GM10248 (cell line): ENCODE data around the gene LTK.

Source experiments
- CTCF ChIA-PET: fragments of 300-600 bp; sonication (Branson Sonifier 250); formaldehyde crosslinking; extraction: SDS; loops from one replicate; lab custom pipeline; 2021; ENCODE audit warnings: antibody characterized with exemption; lab: Yijun Ruan, JAX
- POLR2A ChIA-PET: fragments of 350-650 bp; sonication (Branson Sonifier 250); formaldehyde crosslinking; extraction: SDS; loops from one replicate; lab custom pipeline; 2020; ENCODE audit warnings: antibody characterized with exemption; lab: Yijun Ruan, JAX
- DNase-seq: peaks from one replicate; pipeline ENCODE4 v3.0.0; 2012; ENCODE audit errors: extremely low spot score
- TF ChIP-seq, protein P1 (sequence below): IDR thresholded peaks from 2 replicates; pipeline ENCODE4 v1.5.1; 2012; ENCODE audit warnings: mild to moderate bottlenecking, low read depth; ENCODE audit errors: extremely low read depth, missing control alignments, control extremely low read depth

Gene LTK

GRCh38 chr15:41553731-41554130 lies 40.1 kb upstream of the LTK start:
- TF ChIP-seq, protein P1, sequence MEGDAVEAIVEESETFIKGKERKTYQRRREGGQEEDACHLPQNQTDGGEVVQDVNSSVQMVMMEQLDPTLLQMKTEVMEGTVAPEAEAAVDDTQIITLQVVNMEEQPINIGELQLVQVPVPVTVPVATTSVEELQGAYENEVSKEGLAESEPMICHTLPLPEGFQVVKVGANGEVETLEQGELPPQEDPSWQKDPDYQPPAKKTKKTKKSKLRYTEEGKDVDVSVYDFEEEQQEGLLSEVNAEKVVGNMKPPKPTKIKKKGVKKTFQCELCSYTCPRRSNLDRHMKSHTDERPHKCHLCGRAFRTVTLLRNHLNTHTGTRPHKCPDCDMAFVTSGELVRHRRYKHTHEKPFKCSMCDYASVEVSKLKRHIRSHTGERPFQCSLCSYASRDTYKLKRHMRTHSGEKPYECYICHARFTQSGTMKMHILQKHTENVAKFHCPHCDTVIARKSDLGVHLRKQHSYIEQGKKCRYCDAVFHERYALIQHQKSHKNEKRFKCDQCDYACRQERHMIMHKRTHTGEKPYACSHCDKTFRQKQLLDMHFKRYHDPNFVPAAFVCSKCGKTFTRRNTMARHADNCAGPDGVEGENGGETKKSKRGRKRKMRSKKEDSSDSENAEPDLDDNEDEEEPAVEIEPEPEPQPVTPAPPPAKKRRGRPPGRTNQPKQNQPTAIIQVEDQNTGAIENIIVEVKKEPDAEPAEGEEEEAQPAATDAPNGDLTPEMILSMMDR: no peak
- no peak for DNase-seq
- ChIA-PET POLR2A (no interaction called here), CTCF (interaction anchor here (1.1 to 1.4 kb wide), 2 partner anchors 219 to 258 kb away, joined by 4 read pairs; no protein-coding TSS in a partner anchor)

- no peak for DNase-seq
- ChIA-PET POLR2A (no interaction called here), CTCF (interaction anchor here (1.5 kb wide), 1 partner anchor 11 kb away, joined by 4 read pairs; no protein-coding TSS in a partner anchor)
- TF ChIP-seq, protein P1: no peak
Observed at GRCh38 chr15:41550066-41550775, 36.6 kb upstream of the LTK start.

- POLR2A ChIA-PET: no interaction called here
- TF ChIP-seq, protein P1: no peak
- CTCF ChIA-PET: interaction anchor here (6.2 kb wide), 1 partner anchor 11 kb away, joined by 35 read pairs; no protein-coding TSS in a partner anchor
- no peak for DNase-seq
Observed at GRCh38 chr15:41546851-41547786, 33.5 kb upstream of the LTK start.

- no peak for DNase-seq
- TF ChIP-seq, protein P1: no peak
- ChIA-PET POLR2A (interaction anchor here (0.6 kb wide), 1 partner anchor 742 kb away, joined by 3 read pairs; no protein-coding TSS in a partner anchor), CTCF (interaction anchor here (2.6 to 6.2 kb wide), 2 partner anchors 12 to 79 kb away, joined by 9 to 35 read pairs; no protein-coding TSS in a partner anchor)
Observed at GRCh38 chr15:41545218-41545617, 31.6 kb upstream of the LTK start.

- no peak for DNase-seq
- POLR2A ChIA-PET: interaction anchor here (0.6 kb wide), 1 partner anchor 743 kb away, joined by 3 read pairs; no protein-coding TSS in a partner anchor
- TF ChIP-seq, protein P1: no peak
- CTCF ChIA-PET: interaction anchor here (2.6 to 6.2 kb wide), 2 partner anchors 13 to 79 kb away, joined by 9 to 35 read pairs; no protein-coding TSS in a partner anchor
Observed at GRCh38 chr15:41544650-41545015, 31.0 kb upstream of the LTK start.

DNA sequence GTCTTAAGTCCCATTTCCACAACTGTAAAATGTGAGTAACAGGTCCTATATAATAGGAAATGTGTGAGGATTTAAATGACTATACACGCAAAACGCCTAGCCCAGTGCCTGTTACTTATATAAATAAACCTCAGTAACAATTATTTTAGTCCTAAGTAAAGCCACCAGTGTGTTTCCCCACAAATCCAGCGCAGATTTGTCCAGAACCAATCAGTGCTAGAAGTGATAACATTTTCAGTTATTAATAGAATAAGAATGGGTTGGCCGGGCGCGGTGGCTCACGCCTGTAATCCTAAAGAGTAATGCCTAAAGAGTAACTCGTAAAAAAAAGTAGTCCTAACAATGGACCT lies 29.9 kb upstream of the LTK start:
- TF ChIP-seq, protein P1: no peak
- ChIA-PET POLR2A (interaction anchor here (0.6 to 0.7 kb wide), 3 partner anchors 61 to 238 kb away, joined by 3 read pairs; no protein-coding TSS in a partner anchor), CTCF (interaction anchor here (2.6 to 6.2 kb wide), 2 partner anchors 14 to 78 kb away, joined by 9 to 35 read pairs; no protein-coding TSS in a partner anchor)
- DNase-seq: no peak
